ENCODE results near the gene FNDC11. TPM values are rescaled to one million over a fixed set of nuclear protein-coding genes. Genes with fewer than 3 reads are reported as not detected.
A peak's percentile ranks its signal among the peaks of the same experiment; 100 is the strongest.

FNDC11 gene
- total RNA-seq, 1 experiment from 2014 or later: 2.2 TPM

GRCh38 chr20:63525185-63525584, 28.8 kb upstream of the FNDC11 start:
- peak; percentile 50 for DNase-seq (ENCODE audit: low spot score)

GRCh38 chr20:63525971-63526370, 28.0 kb upstream of the FNDC11 start:
- DNase-seq (ENCODE audit: low spot score): peak; percentile 55

- no peak for DNase-seq (ENCODE audit: low spot score)
Measured at GRCh38 chr20:63527184-63527583, 26.8 kb upstream of the FNDC11 start.

GRCh38 chr20:63529180-63529860, 24.6 kb upstream of the FNDC11 start:
- DNase-seq (ENCODE audit: low spot score): no peak

- no peak for DNase-seq (ENCODE audit: low spot score)
Measured at GRCh38 chr20:63529861-63530787, 23.8 kb upstream of the FNDC11 start.

- no peak for DNase-seq (ENCODE audit: low spot score)
Measured at GRCh38 chr20:63530788-63531160, 23.2 kb upstream of the FNDC11 start.

- no peak for DNase-seq (ENCODE audit: low spot score)
Measured at GRCh38 chr20:63531686-63532448, 22.1 kb upstream of the FNDC11 start.

- DNase-seq (ENCODE audit: low spot score): no peak
Measured at GRCh38 chr20:63532449-63532971, 21.4 kb upstream of the FNDC11 start.

GRCh38 chr20:63533388-63533787, 20.6 kb upstream of the FNDC11 start:
- DNase-seq (ENCODE audit: low spot score): no peak

- DNase-seq (ENCODE audit: low spot score): peak; percentile 97
Measured at GRCh38 chr20:63533871-63534393, 20.0 kb upstream of the FNDC11 start.

GRCh38 chr20:63534427-63534830, 19.5 kb upstream of the FNDC11 start:
- no peak for DNase-seq (ENCODE audit: low spot score)

GRCh38 chr20:63534831-63535651, 18.9 kb upstream of the FNDC11 start:
- peak; percentile 89 for DNase-seq (ENCODE audit: low spot score)

- peak; percentile 79 for DNase-seq (ENCODE audit: low spot score)
Measured at GRCh38 chr20:63536241-63536977, 17.6 kb upstream of the FNDC11 start.

- peak; percentile 89 for DNase-seq (ENCODE audit: low spot score)
Measured at GRCh38 chr20:63536997-63537524, 16.9 kb upstream of the FNDC11 start, which contains the start of gene PTK6. PTK6 (minus strand) TSS chr20:63537376; CDS start chr20:63537314, 62 bp downstream.

- peak; percentile 100 for DNase-seq (ENCODE audit: low spot score)
Measured at GRCh38 chr20:63537525-63538203, 16.3 kb upstream of the FNDC11 start.

GRCh38 chr20:63538204-63539091, 15.5 kb upstream of the FNDC11 start:
- peak; percentile 100 for DNase-seq (ENCODE audit: low spot score)

- DNase-seq (ENCODE audit: low spot score): peak; percentile 24
Measured at GRCh38 chr20:63539092-63539430, 14.9 kb upstream of the FNDC11 start.
